K562 (cell line): ENCODE data around the gene OR2A14. TPM values are rescaled to one million over a fixed set of nuclear protein-coding genes. Genes with fewer than 3 reads are reported as not detected.

Source experiments
- ATAC-seq: fragments of 200-7000 bp; cut with Tn5 transposase; 3 replicates; pipeline ENCODE4 v1.9.1; 2020; ENCODE audit warnings: moderate library complexity
- Bru-seq: library from RNA; stranded (reverse); fragments of 400-500 nt; gene quantifications from one replicate; lab custom pipeline; 2021; lab: Mats Ljungman, UMichigan
- BruChase-seq, 2 experiments: library from RNA; stranded (reverse); fragments of 400-500 nt; gene quantifications; one replicate each; lab custom pipeline; 2021; lab: Mats Ljungman, UMichigan
- BruUV-seq: library from RNA; stranded (reverse); fragments of 400-500 nt; replicated peaks from 2 replicates; lab custom pipeline; 2021; lab: Mats Ljungman, UMichigan
- CTCF ChIA-PET: fragments of 300-600 bp; formaldehyde crosslinking; extraction: SDS; loops from one replicate; lab custom pipeline; 2021; ENCODE audit warnings: low intra/inter-chr PET ratio; lab: Yijun Ruan, JAX
- POLR2A ChIA-PET: fragments of 300-600, 350-650 bp; sonication (Branson Sonifier 250); formaldehyde crosslinking; extraction: SDS; loops from one replicate; lab custom pipeline; 2021; ENCODE audit warnings: antibody characterized with exemption, inconsistent platforms; lab: Yijun Ruan, JAX
- DNase-seq, 4 experiments: peaks; one replicate each; pipeline versions ENCODE4 v3.0.0 to v3.0.0-alpha.2; 2011 to 2018; ENCODE audit warnings: low spot score in 3 of 4, mixed read lengths in 3 of 4; ENCODE audit errors: extremely low read depth in 1 of 4
- FAIRE-seq: peaks from 2 replicates; lab custom pipeline; 2011; peaks lifted over from hg19 to GRCh38; lab: Jason Lieb, UNC
- H2AFZ ChIP-seq: 2 replicates; pipeline ENCODE4 v1.6.0; 2011; ENCODE audit warnings: low read depth, low read length, control low read depth, inconsistent platforms
- H3K27ac ChIP-seq: fragments of 200-600 bp; 3 replicates; pipeline ENCODE4 v1.8.0; 2011; ENCODE audit warnings: low read depth, mild to moderate bottlenecking, control low read depth, inconsistent platforms, low read length, moderate library complexity, mixed read lengths; ENCODE audit errors: extremely low read depth
- H3K27me3 ChIP-seq, 2 experiments: fragments of 300-600 bp in 1 of 2; 2 replicates in 1 of 2; 3 replicates in 1 of 2; pipeline versions ENCODE4 v1.6.0 to v1.8.0; 2011; ENCODE audit warnings: inconsistent platforms in 2 of 2, low read length in 2 of 2, mild to moderate bottlenecking in 1 of 2, mixed read lengths in 1 of 2, moderate library complexity in 1 of 2; ENCODE audit not compliant: control insufficient read depth in 2 of 2, insufficient read depth in 2 of 2
- H3K36me3 ChIP-seq: fragments of 300-600 bp; 3 replicates; pipeline ENCODE4 v1.8.0; 2011; ENCODE audit warnings: mild to moderate bottlenecking, low read length, inconsistent platforms; ENCODE audit not compliant: control insufficient read depth, insufficient read depth
- H3K4me1 ChIP-seq, 2 experiments: fragments of 200-600 bp in 1 of 2; replicated peaks in 1 of 2; 2 replicates in 1 of 2; 3 replicates in 1 of 2; pipeline versions ENCODE4 v1.5.1 to v1.8.0; 2011; ENCODE audit warnings: inconsistent platforms in 2 of 2, low read length in 2 of 2, mild to moderate bottlenecking in 1 of 2, mixed read lengths in 1 of 2, moderate library complexity in 1 of 2; ENCODE audit not compliant: control insufficient read depth in 2 of 2, insufficient read depth in 2 of 2
- H3K4me2 ChIP-seq: 2 replicates; pipeline ENCODE4 v1.6.1; 2011; ENCODE audit warnings: low read length, control low read depth, inconsistent platforms, mixed read lengths; ENCODE audit not compliant: insufficient read depth
- H3K4me3 ChIP-seq: fragments of 200-600 bp; sonication (generic), shearing (Covaris generic); 2 replicates; pipeline ENCODE4 v1.5.1; 2016; ENCODE audit warnings: control low read depth, inconsistent platforms
- H3K79me2 ChIP-seq: fragments of 200-600 bp; 3 replicates; pipeline ENCODE4 v1.8.0; 2011; ENCODE audit warnings: low read length, inconsistent platforms; ENCODE audit not compliant: control insufficient read depth, insufficient read depth
- H3K9ac ChIP-seq, 2 experiments: 2 replicates each; pipeline versions ENCODE4 v1.6.0 to v1.6.1; 2011; ENCODE audit warnings: low read depth in 2 of 2, low read length in 2 of 2, control low read depth in 1 of 2, inconsistent platforms in 1 of 2, mild to moderate bottlenecking in 1 of 2, mixed read lengths in 1 of 2; ENCODE audit not compliant: insufficient read depth in 1 of 2
- H3K9me1 ChIP-seq: one replicate; pipeline ENCODE4 v1.6.0; 2011; ENCODE audit warnings: inconsistent platforms, mild to moderate bottlenecking, low read length, moderate library complexity; ENCODE audit not compliant: control insufficient read depth, insufficient read depth
- H3K9me3 ChIP-seq: replicated peaks from 2 replicates; pipeline ENCODE4 v1.5.1; 2011; ENCODE audit warnings: low read depth, low read length, inconsistent platforms; ENCODE audit not compliant: control insufficient read depth, insufficient read depth
- H4K20me1 ChIP-seq: replicated peaks from 2 replicates; pipeline ENCODE4 v1.6.1; 2011; ENCODE audit warnings: low read length, inconsistent platforms, mixed read lengths; ENCODE audit not compliant: control insufficient read depth, insufficient read depth
- TBL1XR1 ChIP-seq, 2 experiments: IDR thresholded peaks; 2 replicates each; pipeline ENCODE4 v1.6.1; 2012; ENCODE audit warnings: improper control_type of control experiment in 2 of 2, low read length in 2 of 2, mild to moderate bottlenecking in 1 of 2
- ZNF318 ChIP-seq, 2 experiments: fragments of 450-650 bp; IDR thresholded peaks; 2 replicates each; pipeline ENCODE4 v1.6.1; 2016; ENCODE audit warnings: mild to moderate bottlenecking in 2 of 2, borderline replicate concordance in 1 of 2, low read depth in 1 of 2, moderate library complexity in 1 of 2
- ZNF395 ChIP-seq: fragments of 200-800 bp; sonication (Bioruptor generic); IDR thresholded peaks from 2 replicates; pipeline ENCODE4 v1.6.1; 2017; ENCODE audit warnings: missing genetic modification characterization, missing compliant biosample characterization
- ZNF431 ChIP-seq: sonication (generic); formaldehyde crosslinking; IDR thresholded peaks from 2 replicates; pipeline ENCODE4 v1.8.0; 2022; ENCODE audit warnings: mild to moderate bottlenecking, missing genetic modification reagents
- WGBS: fragments of 100-300 bp; shearing (Covaris generic); methylation state at CpG from one replicate; pipeline ENCODE4 v1.1.6; 2016; ENCODE audit warnings: low coverage, mixed read lengths; ENCODE audit not compliant: insufficient coverage; ENCODE audit errors: missing lambda C conversion rate; 5-methylcytosine and 5-hydroxymethylcytosine counted together
- in situ Hi-C: fragments of 300-500 bp; cut with MboI; formaldehyde crosslinking; loops from 4 replicates; pipeline ENCODE4 v1.15.0; 2018; ENCODE audit warnings: inconsistent platforms, mixed read lengths
- intact Hi-C: fragments of 100-400 bp; cut with micrococcal nuclease; formaldehyde crosslinking; loops from 2 replicates; pipeline ENCODE4 v1.14.2; 2022
- long read RNA-seq, 3 experiments: library from polyadenylated mRNA in 2 of 3; library from RNA in 1 of 3; unstranded in 2 of 3; stranded (forward) in 1 of 3; transcript quantifications; one replicate each; pipeline ENCODE4 v2.0.0, GENCODE V29; 2019 to 2022
- polyA minus RNA-seq, 3 experiments: library from RNA; depleted of rRNA, polyadenylated mRNA; stranded (reverse); fragments of >200 nt; gene quantifications; 2 replicates each; pipeline ENCODE4 v1.2.3, GENCODE V29; 2011
- polyA plus RNA-seq, 8 experiments: library from polyadenylated mRNA; depleted of rRNA in 4 of 8; stranded (reverse) in 5 of 8; unstranded in 3 of 8; fragments of >200 nt; fragmentation: Nextera tagmentation in 2 of 8; fragmentation: Illumina TruSeq in 1 of 8; extraction: Ambion mirVana in 2 of 8; extraction: Trizol in 1 of 8; gene quantifications; 2 replicates each; pipeline versions ENCODE4 v1.2.1 to v1.2.3, GENCODE V29; 2011 to 2014; ENCODE audit warnings: inconsistent platforms in 1 of 8, missing spikeins in 1 of 8
- total RNA-seq, 7 experiments: library from RNA; depleted of rRNA in 6 of 7; stranded (reverse); fragments of >200 nt in 6 of 7; fragmentation: Illumina TruSeq in 2 of 7; extraction: Trizol in 2 of 7; gene quantifications; 2 replicates each; pipeline versions ENCODE4 v1.2.1 to v1.2.3, GENCODE V29; 2011 to 2021; ENCODE audit warnings: low replicate concordance in 1 of 7
- TF ChIP-seq, protein P1 (sequence below), 2 experiments: fragments of 250-450 bp in 1 of 2; fragments of 450-650 bp in 1 of 2; sonication (Bioruptor Pico) in 1 of 2; IDR thresholded peaks; 2 replicates each; pipeline versions ENCODE4 v1.6.1 to v1.8.0; 2016 to 2021; ENCODE audit warnings: mild to moderate bottlenecking in 2 of 2, moderate library complexity in 2 of 2, missing compliant biosample characterization in 1 of 2, missing genetic modification characterization in 1 of 2

Gene OR2A14, protein sequence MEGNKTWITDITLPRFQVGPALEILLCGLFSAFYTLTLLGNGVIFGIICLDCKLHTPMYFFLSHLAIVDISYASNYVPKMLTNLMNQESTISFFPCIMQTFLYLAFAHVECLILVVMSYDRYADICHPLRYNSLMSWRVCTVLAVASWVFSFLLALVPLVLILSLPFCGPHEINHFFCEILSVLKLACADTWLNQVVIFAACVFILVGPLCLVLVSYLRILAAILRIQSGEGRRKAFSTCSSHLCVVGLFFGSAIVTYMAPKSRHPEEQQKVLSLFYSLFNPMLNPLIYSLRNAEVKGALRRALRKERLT
- not detected in 2 replicates for total RNA-seq (2011; cell fraction: chromatin; rRNA removed; ENCODE audit: low replicate concordance)
- not detected in 2 replicates for total RNA-seq (2011; cell fraction: nucleolus; rRNA removed)
- not detected in 2 replicates for total RNA-seq (2011; cell fraction: nucleoplasm; rRNA removed)
- total RNA-seq (2014; rRNA removed): not detected in 2 replicates
- total RNA-seq (2014; rRNA removed; fragmentation: Illumina TruSeq; extraction: Trizol): not detected in 2 replicates
- not detected in 2 replicates for total RNA-seq (2015; rRNA removed; fragmentation: Illumina TruSeq; extraction: Trizol)
- total RNA-seq (2021): not detected in 2 replicates
- not detected in 2 replicates for polyA plus RNA-seq (2011; rRNA removed)
- not detected in 2 replicates for polyA plus RNA-seq (2011; cell fraction: cytosol; rRNA removed)
- polyA plus RNA-seq (2011; cell fraction: nucleus; rRNA removed): not detected in 2 replicates
- not detected in 2 replicates for polyA plus RNA-seq (2012)
- not detected in 2 replicates for polyA plus RNA-seq (2014; fragmentation: Illumina TruSeq; extraction: Trizol)
- polyA plus RNA-seq (2014; fragmentation: Nextera tagmentation; extraction: Ambion mirVana): not detected
- polyA plus RNA-seq (2014; rRNA removed): not detected in 2 replicates
- not detected in 2 replicates for polyA minus RNA-seq (2011; rRNA and poly(A)+ RNA removed)
- not detected in 2 replicates for polyA minus RNA-seq (2011; cell fraction: cytosol; rRNA and poly(A)+ RNA removed)
- not detected in 2 replicates for polyA minus RNA-seq (2011; cell fraction: nucleus; rRNA and poly(A)+ RNA removed)
- percentile 10 among the genes with signal in this experiment for Bru-seq, nascent RNA
- percentile 10 among the genes with signal in this experiment for BruChase-seq, experiment 1, labeled RNA remaining after a 2-hour chase
- BruChase-seq, experiment 2, labeled RNA remaining after a 6-hour chase: percentile 10 among the genes with signal in this experiment
- long read RNA-seq, experiment 1: 0 reads
- long read RNA-seq, experiment 2: 0 reads
- long read RNA-seq, experiment 3: 0 reads

DNA sequence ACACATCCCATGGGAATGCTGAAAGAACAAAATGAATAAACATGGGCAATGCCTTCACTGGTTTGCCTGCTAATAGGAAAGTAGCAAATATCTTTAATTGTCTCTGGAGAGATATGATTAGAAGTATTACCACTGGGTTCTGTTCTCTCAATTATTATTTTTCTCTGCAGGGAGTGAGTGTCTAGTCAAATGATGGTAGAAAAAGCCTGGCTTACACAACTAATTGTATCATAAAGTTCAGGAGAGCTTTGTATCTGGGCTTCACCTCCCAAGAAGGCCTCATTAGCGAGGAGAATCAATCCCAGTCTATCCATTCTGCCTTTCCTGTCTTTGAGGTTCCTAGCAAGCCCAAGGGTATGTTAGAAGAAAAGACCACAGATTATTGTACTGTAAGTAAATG is at the start of gene OR2A14:
TSS of gene OR2A14 (plus strand) at position 301 of the 400 bp plus-strand sequence. CDS start 5,937 bp downstream, outside the sequence.
- WGBS: 0% methylated on average over 1 of the region's 1 CpG
- no peaks in the 10 kb centered on the region for H3K36me3 ChIP-seq
- ChIA-PET CTCF (no interaction called here), POLR2A (no interaction called here)
- intact Hi-C loops (no loop called here), in situ Hi-C loops (no loop called here)
- H3K27ac ChIP-seq: no peak within 1 kb of the TSS
- no peak within 1 kb of the TSS for H2AFZ ChIP-seq
- DNase-seq (no peak), ATAC-seq (no peak), FAIRE-seq (no peak)
- no peak within 1 kb of the TSS for H3K9ac ChIP-seq
- H3K9me3 ChIP-seq: no peaks in the 10 kb centered on the region
- no peak within 1 kb of the TSS for H3K4me3 ChIP-seq
- no peak within 1 kb of the TSS for H3K4me2 ChIP-seq
- H3K4me1 ChIP-seq: no peaks in the 10 kb centered on the region
- no peaks in the 10 kb centered on the region for H3K27me3 ChIP-seq
- no peaks in the 10 kb centered on the region for H4K20me1 ChIP-seq
- no peaks in the 10 kb centered on the region for H3K9me1 ChIP-seq
- BruUV-seq: no TSS peak
- H3K79me2 ChIP-seq: no peaks in the 10 kb centered on the region
- TF ChIP-seq ZNF431: no peak
- TF ChIP-seq ZNF318 (IDR thresholded peaks at IDR 0.05; ENCODE audit: borderline replicate concordance in 1 of 2, low read depth in 1 of 2): no peak
- TF ChIP-seq ZNF395 (CRISPR knock-in tag): no peak
- TF ChIP-seq TBL1XR1 (IDR thresholded peaks at IDR 0.05; ENCODE audit: low read length in 2 of 2): no peak
- TF ChIP-seq, protein P1, sequence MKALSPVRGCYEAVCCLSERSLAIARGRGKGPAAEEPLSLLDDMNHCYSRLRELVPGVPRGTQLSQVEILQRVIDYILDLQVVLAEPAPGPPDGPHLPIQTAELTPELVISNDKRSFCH (CRISPR knock-in tag; IDR thresholded peaks at IDR 0.05): no peak
- TF ChIP-seq, protein P1 (tag; IDR thresholded peaks at IDR 0.05): no peak
